Omental fat pad (tissue), 4 donors: Measurements from ENCODE around the gene SPRED2. TPM values are rescaled to one million over a fixed set of nuclear protein-coding genes. Genes with fewer than 3 reads are reported as not detected.

Source experiments
- ATAC-seq: fragments of 150-250 bp; one replicate; pipeline ENCODE4 v1.9.1; 2016; ENCODE audit warnings: mild to moderate bottlenecking, moderate library complexity; ENCODE audit not compliant: low FRiP score
- DNase-seq: peaks from one replicate; pipeline ENCODE4 v3.0.0-alpha.2; 2019; ENCODE audit warnings: low spot score
- total RNA-seq, 4 donors: library from RNA; depleted of rRNA; stranded (reverse); fragments of >200 nt; gene quantifications; one replicate each; pipeline ENCODE4 v1.1.0, GENCODE V29; 2016
- TF ChIP-seq, protein P1 (sequence below), 3 donors: fragments of 450-650 bp; IDR thresholded peaks; one replicate each; pipeline ENCODE4 v1.5.1; 2016 to 2017; ENCODE audit warnings: antibody characterized with exemption in 3 of 3, mild to moderate bottlenecking in 3 of 3, moderate library complexity in 2 of 3

Gene SPRED2
- total RNA-seq, 4 donors from 2014 or later: 22.9 to 45.4 (median 26.6) TPM

GRCh38 chr2:65296971-65297370, 135.4 kb downstream of the SPRED2 start:
- TF ChIP-seq, protein P1, sequence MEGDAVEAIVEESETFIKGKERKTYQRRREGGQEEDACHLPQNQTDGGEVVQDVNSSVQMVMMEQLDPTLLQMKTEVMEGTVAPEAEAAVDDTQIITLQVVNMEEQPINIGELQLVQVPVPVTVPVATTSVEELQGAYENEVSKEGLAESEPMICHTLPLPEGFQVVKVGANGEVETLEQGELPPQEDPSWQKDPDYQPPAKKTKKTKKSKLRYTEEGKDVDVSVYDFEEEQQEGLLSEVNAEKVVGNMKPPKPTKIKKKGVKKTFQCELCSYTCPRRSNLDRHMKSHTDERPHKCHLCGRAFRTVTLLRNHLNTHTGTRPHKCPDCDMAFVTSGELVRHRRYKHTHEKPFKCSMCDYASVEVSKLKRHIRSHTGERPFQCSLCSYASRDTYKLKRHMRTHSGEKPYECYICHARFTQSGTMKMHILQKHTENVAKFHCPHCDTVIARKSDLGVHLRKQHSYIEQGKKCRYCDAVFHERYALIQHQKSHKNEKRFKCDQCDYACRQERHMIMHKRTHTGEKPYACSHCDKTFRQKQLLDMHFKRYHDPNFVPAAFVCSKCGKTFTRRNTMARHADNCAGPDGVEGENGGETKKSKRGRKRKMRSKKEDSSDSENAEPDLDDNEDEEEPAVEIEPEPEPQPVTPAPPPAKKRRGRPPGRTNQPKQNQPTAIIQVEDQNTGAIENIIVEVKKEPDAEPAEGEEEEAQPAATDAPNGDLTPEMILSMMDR (IDR thresholded peaks at IDR 0.05): no peak
- ATAC-seq: no peak
- no peak for DNase-seq

DNA sequence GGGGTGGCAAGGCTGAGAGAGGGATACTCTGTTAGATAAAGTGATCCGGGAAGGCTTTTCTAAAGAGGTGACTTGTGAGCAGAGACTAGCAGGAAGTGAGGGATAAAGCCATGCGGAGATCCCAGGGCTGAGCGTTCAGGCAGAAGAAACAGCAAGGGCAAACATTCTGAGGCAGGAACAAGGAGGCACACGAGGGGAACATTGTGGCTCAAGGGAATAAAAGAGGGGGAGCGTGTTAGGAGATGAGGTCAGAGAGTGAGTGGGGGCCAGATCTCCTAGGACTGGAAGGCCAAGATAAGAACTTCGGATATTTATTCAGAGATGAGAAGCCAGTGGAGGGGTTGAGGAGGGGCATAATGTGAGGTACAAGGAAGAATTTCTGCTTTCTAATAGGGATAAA, 137.7 kb downstream of the SPRED2 start:
- no peak for ATAC-seq
- TF ChIP-seq, protein P1 (IDR thresholded peaks at IDR 0.05): no peak
- no peak for DNase-seq

DNA sequence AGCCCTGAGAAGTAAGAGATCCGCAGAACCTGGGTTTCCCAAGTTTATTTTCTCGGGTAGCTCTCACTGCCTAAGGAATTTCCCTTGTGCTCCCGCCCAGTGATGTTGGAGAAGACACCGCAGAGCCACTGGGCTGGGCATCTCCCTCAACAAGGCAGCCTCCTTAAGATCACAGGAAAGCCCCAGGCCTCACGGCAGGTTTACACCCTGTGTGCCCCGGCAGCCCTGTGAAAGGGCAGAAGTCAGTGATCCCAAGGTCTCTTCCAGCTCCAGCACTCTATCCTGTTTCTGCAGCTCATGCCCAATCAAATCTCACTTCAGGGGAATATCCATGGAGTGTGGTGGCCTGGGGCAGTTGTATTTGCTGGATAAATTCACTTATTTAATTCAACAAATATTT, 138.3 kb downstream of the SPRED2 start:
- no peak for DNase-seq
- TF ChIP-seq, protein P1 (IDR thresholded peaks at IDR 0.05): no peak
- no peak for ATAC-seq

DNA sequence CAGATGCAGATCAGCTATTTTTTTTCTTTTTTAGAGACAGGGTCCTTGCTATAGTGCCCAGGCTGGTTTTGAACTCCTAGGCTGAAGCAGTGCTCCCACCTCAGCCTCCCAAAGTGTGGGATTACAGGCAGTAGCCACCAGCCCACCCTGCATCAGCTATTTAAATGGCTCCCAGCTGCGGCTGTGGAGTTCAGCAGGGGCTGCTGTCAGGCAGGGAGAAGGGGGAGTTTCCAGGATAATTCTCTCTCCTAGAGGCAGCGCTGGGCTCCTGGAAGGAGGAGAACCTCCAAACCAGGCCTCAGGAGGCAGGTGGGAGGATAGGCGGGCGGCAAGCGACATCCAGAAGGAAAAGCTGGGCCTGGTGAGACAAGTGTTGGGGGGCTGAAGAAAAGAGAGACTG, 139.0 kb downstream of the SPRED2 start:
- TF ChIP-seq, protein P1 (IDR thresholded peaks at IDR 0.05): no peak
- no peak for DNase-seq
- ATAC-seq: no peak

DNA sequence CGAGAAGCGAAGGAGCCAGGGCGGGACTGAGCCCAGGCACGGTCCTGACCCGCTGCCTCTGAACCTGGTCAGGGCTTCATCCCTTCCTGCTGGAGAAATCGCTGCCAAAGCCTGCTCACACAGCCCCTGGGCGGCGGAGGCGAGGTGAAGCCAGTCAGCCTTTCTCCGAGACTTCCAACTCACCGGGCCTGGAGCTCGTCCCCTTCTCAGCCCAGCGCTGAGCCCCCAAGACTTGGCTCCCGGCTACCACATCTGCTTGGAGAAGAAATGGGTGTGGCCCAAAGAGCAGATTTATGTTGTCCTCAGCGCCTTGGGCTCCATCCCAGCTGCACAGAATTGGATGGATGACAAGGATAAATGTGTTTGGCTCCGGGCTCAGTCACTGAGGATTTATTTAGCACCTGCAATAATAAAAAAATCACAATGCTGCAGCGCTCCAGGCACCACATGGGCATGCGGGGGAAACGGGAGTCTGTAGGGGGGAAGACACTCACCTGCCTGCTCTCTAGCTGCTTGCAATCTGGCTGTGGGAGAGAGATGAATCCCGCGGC, 139.9 kb downstream of the SPRED2 start:
- ATAC-seq: no peak
- DNase-seq: no peak
- TF ChIP-seq, protein P1 (IDR thresholded peaks at IDR 0.05): no peak

- no peak for DNase-seq
- ATAC-seq: no peak
- TF ChIP-seq, protein P1 (IDR thresholded peaks at IDR 0.05): no peak
Observed at GRCh38 chr2:65292106-65292400, 140.3 kb downstream of the SPRED2 start.

DNA sequence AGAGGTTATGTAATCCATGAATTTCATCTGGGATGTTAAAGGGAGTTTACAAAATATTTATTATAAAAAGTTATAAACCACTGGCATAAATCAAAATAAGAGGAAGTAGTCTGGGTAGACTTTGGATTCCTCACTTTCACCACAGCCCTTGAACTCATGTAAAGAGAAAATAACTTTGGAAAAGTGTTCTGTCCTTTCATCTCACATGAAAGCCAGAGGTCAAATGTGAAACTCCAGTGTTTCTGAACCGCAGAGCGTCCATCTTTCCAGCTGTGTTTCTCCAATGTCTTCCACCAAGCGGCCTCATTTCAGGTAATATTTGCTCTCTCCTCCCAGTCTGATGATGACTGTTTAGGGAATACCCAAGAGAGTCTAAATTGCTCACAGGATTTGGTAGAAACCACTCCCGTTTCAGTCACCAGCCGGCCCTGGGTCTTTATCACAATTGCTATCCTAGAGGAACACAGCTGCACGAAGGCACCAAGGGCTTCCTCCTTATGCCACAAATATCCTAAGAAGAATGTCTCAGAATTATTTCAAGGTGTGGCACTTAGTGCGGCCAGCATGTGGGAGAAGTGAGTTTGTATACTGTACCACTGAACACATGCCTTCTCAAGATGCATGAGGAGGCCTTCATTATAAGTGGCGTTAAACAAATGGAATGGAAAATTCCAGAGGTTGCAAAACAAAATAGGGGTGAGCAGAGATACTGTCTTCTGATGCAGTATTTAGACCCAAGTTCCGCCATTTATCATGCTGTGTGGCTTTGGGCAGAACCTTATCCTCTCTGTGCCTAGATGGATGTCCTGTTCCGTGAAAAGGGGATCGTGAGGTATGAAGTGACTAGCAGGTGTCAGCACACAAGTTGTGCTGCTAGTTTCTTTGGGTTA, 140.9 kb downstream of the SPRED2 start:
- ATAC-seq (no peak), DNase-seq (no peak)
- TF ChIP-seq, protein P1 (IDR thresholded peaks at IDR 0.05): no peak
